Measurements from ENCODE around the gene PIP.
"Not testable (repeated sequence)": the region's sequence is repeated elsewhere in the genome, so short reads cannot be mapped to it uniquely, and the experiment has no call there.

Gene PIP, protein sequence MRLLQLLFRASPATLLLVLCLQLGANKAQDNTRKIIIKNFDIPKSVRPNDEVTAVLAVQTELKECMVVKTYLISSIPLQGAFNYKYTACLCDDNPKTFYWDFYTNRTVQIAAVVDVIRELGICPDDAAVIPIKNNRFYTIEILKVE

GRCh38 chr7:143131781-143132180, at the start of gene PIP:
Gene PIP (plus strand): TSS chr7:143132077. CDS start chr7:143132117, 40 bp downstream.
- no peak for DNase-seq

DNA sequence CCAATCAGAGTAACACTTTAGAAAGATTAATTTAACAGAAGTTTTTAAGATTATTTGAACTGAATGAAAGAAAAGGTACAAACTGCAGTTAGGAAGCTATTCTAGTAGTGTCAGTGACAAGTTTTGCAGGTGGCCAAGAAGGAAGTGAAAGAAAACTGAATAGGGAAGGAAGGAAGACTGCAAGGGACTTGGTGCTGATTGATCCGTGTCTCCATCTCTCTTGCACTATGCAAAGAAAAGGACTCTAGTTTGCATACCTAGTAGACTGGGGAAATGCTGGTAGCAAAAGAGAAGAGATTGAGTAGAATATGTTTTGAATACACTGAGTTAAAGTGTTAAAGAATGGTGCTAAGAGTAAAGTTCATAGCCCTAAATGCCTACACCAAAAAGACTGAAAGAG, 46.8 kb upstream of the PIP start:
- no peak for DNase-seq

- DNase-seq: not testable (repeated sequence)
Observed at GRCh38 chr7:143085610-143086009, 46.3 kb upstream of the PIP start.

DNA sequence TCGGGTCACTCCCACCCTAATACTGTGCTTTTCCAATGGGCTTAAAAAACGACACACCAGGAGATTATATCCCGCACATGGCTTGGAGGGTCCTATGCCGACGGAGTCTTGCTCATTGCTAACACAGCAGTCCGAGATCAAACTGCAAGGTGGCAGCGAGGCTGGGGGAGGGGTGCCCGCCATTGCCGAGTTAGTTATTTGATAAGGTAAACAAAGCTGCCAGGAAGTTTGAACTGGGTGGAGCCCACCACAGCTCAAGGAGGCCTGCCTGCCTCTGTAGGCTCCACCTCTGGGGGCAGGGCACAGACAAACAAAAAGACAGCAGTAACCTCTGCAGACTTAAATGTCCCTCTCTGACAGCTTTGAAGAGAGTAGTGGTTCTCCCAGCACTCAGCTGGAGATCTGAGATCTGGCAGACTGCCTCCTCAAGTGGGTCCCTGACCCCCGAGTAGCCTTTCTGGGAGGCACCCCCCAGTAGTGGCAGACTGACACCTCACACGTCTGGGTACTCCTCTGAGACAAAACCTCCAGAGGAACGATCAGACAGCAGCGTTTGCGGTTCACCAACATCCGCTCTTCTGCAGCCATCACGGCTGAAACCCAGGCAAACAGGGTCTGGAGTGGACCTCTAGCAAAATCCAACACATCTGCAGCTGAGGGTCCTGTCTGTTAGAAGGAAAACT, 43.2 kb upstream of the PIP start:
- not testable (repeated sequence) for DNase-seq

- no peak for DNase-seq
Observed at GRCh38 chr7:143096146-143096545, 35.7 kb upstream of the PIP start.

DNA sequence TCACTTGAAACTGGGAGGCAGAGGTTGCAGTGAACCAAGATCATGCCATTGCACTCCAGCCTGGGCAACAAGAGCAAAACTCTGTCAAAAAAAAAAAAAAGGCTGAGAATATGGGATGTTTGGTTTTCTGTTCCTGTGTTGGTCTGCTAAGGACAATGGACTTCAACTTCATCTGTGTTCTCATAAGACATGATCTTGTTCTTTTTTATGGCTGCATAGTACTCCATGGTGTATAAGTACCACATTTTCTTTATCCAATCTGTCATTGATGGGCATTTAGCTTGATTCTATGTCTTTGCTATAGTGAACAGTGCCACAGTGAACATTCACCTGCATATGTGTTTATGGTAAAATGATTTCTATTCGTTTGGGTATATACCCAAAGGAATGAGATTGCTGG, 32.3 kb upstream of the PIP start:
- not testable (repeated sequence) for DNase-seq

GRCh38 chr7:143104759-143105158, 27.1 kb upstream of the PIP start:
- no peak for DNase-seq

DNA sequence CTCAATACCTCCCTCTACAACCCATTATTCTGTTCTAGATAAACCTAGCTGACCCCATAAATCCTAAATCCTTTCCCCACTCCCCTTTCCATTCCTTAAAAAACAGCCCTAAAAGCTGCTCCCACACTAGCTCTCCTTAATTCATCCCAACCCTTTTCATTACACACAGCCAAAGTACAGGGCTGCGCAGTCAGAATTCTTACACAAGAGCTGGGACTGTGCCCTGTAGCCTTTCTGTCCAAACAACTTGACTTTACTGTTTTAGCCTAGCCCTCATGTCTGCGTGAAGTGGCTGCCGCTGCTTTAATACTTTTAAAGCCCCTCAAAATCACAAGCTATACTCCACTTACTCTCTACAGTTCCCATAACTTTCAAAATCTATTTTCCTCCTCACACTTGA, 23.9 kb upstream of the PIP start:
- DNase-seq: not testable (repeated sequence)

DNA sequence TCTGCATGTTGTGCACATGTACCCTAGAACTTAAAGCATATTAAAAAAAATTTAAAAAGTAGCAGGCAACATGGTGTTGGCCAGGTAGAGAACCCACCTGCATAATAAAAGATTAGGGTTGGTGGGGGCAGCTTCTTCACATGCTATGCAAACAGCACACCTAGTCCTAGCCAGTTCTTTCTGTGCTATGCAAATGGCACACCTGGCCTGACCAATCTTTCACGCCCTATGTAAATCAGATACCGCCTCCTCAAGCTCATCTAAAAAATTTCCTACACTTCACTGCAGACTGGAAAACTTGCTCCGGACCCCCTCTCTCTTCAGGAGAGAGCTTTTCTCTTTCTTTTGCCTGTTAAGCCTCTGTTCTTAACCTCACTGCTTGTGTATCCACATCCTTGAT, 14.5 kb upstream of the PIP start:
- DNase-seq: no peak

DNA sequence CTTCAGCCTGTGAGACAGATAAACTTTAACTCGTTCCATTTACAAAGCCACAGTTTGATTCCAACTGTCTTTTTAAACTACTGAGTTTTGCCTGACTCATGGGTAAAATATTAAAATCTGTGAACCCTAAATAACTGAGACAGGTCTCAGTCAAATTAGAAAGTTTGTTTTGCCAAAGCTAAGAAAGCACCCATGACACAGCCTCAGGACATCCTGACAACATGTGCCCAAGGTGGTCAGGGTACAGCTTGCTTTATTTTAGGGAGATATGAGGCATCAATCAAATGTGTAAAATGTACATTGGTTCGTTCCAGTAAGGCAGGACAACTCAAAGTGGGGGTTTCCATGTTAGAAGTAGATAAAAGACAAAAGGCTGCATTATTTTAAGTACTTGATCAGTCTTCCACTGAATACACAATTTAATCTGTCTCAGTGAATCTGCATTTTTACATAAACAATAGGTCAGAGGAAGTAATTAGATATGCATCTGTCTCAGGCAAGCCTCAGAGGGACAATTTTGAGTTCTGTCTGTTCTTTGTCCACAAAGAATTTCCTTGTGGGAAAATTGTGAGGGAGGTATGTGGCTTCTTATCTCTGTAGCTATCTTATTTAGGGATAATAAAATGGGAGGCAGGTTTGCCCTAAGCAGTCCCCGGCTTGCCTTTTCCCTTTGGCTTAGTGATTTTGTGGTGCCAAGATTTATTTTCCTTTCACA, 11.0 kb upstream of the PIP start:
- no peak for DNase-seq

DNA sequence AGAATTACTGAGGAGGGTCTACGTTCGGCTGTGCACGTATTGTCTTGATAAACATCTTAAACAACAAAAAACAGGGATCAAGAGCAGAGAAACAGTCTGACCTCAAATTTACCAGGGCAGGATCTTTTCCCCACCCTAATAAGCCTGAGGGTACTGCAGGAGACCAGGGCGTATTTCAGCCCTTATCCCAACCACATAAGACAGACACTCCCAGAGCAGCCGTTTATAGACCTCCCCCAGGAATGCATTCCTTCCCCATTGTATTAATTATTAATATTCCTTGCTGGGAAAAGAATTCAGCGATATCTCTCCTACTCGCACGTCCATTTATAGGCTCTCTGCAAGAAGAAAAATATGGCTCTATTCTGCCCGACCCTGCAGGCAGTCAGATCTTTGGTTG, 8.6 kb upstream of the PIP start:
- DNase-seq: not testable (repeated sequence)

GRCh38 chr7:143126146-143126545, 5.7 kb upstream of the PIP start:
- no peak for DNase-seq

DNA sequence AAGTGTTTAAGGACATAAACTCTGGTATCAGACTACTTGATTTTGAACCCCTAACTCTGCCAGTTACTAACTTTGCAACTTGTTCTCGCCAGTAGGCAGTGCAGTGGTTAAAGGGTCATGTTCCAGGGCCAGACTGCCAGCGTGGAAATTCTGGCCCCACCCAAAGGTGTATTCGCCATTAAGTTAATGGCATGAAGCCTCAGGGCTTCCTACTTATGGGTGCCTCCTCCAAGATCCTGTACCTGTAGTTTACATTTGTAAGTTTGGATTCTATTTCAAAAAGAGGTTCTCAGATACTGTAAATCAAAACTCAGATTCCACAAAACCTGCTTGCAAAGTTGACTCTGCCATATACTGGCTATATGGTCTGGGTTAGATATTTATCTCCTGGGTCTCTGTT, 2.8 kb upstream of the PIP start:
- DNase-seq: no peak

DNA sequence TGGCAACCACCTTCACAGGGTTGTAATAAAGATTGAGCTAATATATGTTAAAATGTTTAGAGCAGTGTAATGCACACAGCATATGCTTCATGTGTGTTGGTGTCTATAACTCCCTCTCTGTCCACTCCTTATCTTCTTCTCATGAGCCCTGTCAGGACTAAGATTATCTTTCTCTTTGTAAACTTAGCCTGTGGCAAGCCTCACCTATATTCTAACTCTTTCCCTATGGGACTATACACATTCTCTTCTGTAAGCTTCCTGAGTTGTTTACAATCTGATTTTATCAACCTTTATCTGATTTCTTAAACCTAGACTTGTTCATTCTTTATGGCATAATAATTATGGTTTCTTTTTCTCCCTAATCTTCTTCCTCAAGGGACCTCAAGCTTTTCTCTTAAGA, 2.4 kb upstream of the PIP start:
- no peak for DNase-seq

DNA sequence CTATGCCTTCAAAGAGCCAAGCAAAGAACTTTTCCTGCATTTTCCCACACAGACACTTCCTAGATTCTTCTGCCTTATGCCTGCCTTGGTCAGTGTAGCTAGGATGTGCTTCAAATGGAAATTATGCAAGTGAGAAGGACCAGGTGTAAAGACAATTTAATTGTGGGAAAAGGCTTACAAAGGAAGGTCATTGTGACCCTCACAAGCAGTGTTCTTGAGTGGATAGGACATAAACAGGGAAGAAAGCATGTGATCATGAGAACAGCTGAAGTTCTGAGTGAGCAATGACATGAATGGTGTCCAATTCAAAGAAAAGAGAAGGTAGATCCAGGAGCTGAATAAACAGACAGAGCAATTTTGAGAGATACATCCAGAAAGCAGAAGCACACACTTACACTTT, 1.3 kb upstream of the PIP start:
- DNase-seq: no peak

DNA sequence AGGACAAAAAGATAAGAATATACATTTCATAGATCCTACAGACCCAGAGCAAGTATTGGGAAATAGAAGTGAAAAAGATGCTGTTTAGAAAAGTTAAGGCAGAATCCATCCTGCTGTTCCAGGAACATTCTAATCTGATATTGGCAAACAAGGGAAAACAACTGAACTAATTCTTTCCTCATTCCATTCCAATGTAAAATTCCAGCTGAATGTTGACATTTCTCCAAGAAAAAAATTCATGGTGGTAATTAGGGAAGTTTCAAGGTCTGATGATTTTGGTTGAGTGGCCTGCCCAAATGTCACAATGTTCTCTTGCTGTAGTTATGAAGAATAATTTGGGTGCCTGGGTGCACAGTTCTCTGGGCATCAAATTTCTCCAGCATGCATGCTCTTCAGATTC, 15.2 kb downstream of the PIP start:
- DNase-seq: no peak

- no peak for DNase-seq
Observed at GRCh38 chr7:143148050-143148449, 16.2 kb downstream of the PIP start.

- no peak for DNase-seq
Observed at GRCh38 chr7:143148651-143149050, 16.8 kb downstream of the PIP start.

GRCh38 chr7:143150696-143151095, 18.8 kb downstream of the PIP start:
- DNase-seq: not testable (repeated sequence)

GRCh38 chr7:143158617-143159016, 26.7 kb downstream of the PIP start:
- DNase-seq: not testable (repeated sequence)

DNA sequence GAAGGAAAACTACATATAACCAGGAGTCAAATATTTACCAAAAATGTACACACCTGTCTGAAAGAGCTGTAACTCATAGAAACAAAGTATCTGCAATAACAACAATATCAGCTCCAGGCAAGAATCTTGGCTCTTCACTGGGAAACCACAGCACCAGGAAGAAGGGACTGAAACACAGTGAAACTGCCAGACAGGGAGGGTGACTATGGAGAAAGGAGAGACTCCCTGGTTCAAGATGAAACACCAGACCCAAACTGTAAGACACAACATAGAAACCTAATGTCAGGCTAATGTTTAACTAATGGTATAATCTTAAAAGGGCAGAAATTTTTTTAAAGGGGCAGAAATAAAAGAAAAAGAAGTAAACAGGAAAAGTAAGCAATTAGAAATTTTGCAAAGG, 39.8 kb downstream of the PIP start:
- DNase-seq: no peak

DNA sequence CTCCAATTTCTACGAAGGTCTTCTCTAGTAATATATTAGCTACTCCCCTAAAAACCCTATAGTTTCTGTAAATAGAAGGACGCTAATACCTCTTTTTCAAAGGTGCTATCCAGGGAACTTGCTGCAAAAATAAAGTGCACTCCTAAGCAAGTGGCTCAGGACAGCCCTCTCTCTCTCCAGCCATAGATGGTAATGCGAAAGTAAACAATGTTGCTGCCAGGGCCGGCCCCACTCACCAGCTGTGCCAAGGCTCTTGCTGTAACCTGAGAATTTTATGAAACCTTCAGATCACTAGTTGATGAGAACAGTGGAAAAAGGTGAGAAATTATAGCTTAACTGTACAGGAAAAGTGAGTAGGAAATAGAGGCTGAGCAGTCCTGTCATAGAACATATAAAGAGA, 40.5 kb downstream of the PIP start:
- no peak for DNase-seq

- DNase-seq: no peak
Observed at GRCh38 chr7:143176128-143176527, 44.3 kb downstream of the PIP start.

GRCh38 chr7:143177374-143178119, 45.7 kb downstream of the PIP start:
- DNase-seq: no peak

Measured in NCI-H510A (cell line).